Lower leg skin (tissue), 3 donors: Measurements from ENCODE around the gene F13A1.

Experiments used
- POLR2A ChIP-seq, 2 donors: fragments of 450-650 bp; IDR thresholded peaks; one replicate each; pipeline ENCODE4 v1.6.1; 2016 to 2017; ENCODE audit warnings: antibody characterized with exemption in 2 of 2, mild to moderate bottlenecking in 1 of 2, moderate library complexity in 1 of 2
- TF ChIP-seq, protein P1 (sequence below), 3 donors: fragments of 450-650 bp; IDR thresholded peaks; one replicate each; pipeline ENCODE4 v1.5.1; 2016; ENCODE audit warnings: antibody characterized with exemption in 3 of 3, mild to moderate bottlenecking in 3 of 3, moderate library complexity in 2 of 3

DNA sequence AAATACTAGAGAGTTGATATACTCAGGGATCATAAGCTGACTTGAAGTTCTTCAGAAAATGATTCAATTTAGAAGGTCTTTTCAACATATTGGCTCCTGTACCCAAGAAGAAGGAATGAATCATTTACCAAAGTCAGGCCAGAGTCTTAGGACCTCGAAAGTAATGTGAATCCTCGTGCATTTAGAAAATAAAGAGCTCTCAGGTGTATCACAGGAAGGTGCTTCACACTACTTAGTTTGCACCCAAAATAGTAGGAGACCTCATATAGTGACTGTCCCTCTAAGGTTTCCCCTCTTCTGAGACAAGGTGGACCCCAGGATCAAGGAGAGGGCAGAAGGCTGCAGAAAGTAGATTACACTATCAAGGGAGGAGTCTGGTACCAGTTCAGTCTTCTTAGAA is 71.8 kb downstream of the F13A1 start:
- TF ChIP-seq, protein P1, sequence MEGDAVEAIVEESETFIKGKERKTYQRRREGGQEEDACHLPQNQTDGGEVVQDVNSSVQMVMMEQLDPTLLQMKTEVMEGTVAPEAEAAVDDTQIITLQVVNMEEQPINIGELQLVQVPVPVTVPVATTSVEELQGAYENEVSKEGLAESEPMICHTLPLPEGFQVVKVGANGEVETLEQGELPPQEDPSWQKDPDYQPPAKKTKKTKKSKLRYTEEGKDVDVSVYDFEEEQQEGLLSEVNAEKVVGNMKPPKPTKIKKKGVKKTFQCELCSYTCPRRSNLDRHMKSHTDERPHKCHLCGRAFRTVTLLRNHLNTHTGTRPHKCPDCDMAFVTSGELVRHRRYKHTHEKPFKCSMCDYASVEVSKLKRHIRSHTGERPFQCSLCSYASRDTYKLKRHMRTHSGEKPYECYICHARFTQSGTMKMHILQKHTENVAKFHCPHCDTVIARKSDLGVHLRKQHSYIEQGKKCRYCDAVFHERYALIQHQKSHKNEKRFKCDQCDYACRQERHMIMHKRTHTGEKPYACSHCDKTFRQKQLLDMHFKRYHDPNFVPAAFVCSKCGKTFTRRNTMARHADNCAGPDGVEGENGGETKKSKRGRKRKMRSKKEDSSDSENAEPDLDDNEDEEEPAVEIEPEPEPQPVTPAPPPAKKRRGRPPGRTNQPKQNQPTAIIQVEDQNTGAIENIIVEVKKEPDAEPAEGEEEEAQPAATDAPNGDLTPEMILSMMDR (IDR thresholded peaks at IDR 0.05): no peak
- no peak for TF ChIP-seq POLR2A (IDR thresholded peaks at IDR 0.05)
